Peyer's patch (tissue), 4 donors: ENCODE measurements around the gene ZNF511.

Source experiments
- CTCF ChIP-seq, 6 experiments: fragments of 450-650 bp in 4 of 6; fragments of 200-600 bp in 2 of 6; sonication (generic) in 1 of 6; IDR thresholded peaks; one replicate each; pipeline ENCODE4 v1.5.1; 2017 to 2019; ENCODE audit warnings: antibody characterized with exemption in 6 of 6, mild to moderate bottlenecking in 3 of 6, moderate library complexity in 1 of 6
- POLR2A ChIP-seq, 2 donors: fragments of 450-650 bp; IDR thresholded peaks; one replicate each; pipeline ENCODE4 v1.5.1; 2017; ENCODE audit warnings: antibody characterized with exemption in 2 of 2, mild to moderate bottlenecking in 2 of 2, moderate library complexity in 2 of 2

- no peak for TF ChIP-seq CTCF (IDR thresholded peaks at IDR 0.05)
- no peak for TF ChIP-seq POLR2A (IDR thresholded peaks at IDR 0.05)
These were observed 34.8 kb downstream of the ZNF511 start for GRCh38 chr10:133343558-133343957.
